Activated gamma-delta T cell (primary cell): ENCODE results near the gene HMCN1.
"Not testable (repeated sequence)": the region's sequence is repeated elsewhere in the genome, so short reads cannot be mapped to it uniquely, and the experiment has no call there.

Experiments
- DNase-seq: peaks from one replicate; lab custom pipeline; 2025; lab: John Stamatoyannopoulos, UW

Gene HMCN1

DNA sequence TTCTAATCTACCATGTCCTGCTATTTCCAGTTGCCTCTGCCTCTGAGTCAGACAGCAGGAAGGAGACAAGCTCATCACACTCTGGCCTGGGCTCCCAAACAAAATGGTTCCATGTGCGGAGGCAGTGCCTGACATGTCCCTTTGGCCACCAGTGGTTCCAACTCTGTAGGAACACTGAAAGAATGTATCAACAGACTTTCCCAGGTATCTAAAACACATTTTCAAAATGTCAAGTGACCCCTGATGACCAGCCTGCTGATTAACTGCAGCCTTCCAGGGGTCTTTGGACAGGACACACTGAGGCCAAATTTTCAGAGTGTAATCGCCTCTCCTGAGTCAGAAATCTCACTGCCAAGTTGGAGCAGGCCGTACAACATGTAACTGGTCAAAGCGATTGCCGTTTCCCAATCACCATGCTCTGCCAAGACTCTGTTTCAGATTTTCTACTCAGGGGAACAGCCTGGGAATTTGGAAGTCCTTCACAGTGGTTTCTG, 468.1 kb downstream of the HMCN1 start:
- no peak for DNase-seq

DNA sequence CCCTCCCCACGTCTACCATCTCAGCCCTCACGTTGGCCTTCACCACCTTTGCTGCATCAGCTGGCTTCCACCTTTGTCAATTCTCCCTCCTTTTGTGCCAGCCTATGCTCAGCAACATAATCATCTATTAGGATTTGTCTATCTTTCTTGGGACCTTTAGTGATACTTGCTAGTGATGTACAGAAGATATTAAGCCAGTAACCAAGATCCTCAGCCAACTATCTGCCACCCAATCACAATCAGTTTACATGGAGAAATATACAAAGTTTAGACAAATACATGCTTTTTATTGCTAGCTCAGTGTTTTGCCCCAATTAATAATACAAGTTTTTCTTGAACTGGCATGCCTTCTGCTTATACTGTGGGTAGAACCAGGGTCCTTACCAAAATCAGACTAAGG, 468.6 kb downstream of the HMCN1 start:
- DNase-seq, result no peak

DNA sequence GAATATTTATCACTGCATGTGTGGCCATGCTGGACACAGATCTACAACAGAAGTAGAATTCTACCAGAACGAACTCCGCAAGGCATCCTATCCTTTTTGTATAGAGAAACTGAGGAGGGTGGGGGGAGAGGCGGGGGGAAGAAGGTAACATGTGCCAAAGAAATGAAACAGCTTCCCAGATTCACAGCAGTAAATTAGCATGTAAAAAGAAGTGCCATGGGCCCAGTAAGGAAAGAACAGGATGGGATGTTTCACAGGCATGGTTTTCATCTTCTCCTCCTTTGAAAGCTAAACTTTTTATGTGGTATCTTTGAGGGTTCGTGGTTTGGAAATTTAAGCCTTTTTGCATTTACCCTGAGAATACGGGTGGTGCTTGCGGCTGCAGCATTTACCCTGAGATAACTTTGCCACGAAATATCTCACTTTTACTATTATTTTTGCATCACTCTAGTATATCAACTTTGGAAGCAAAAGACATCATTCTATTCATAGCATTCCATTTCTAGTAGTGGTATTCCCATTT, 471.9 kb downstream of the HMCN1 start:
- no peak for DNase-seq

DNA sequence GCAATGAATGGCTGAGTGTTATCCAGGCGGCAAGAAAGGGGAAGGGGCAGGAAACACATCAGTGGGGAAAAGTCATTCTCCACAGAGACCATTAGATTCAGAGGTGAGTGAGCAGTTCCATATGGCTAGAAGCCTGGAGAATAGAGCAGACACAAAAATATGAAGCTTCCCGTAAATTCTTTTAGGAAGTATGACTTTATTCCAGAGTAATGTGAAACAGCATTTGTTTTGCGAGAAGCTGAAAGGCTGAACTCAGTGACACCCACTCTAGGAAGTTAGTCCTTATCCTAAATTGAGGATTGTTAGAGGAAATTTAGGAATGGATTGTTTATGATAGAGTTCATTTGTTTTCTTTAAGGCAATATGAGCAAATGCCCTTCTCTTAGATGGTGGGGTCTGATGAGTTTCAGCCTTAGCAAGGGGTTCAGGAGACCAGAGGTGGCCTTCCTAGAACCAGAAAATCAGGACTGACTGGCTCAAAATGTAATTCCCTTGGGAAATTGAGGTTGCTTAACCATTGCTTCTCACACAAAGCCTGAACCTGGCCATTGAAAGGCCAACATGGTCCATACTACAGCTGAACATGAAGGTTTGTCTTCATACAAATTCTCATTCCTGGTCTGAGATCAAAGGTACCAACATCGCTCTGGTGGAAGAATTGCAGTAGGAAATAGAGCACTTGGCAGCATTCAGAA, 473.3 kb downstream of the HMCN1 start:
- DNase-seq, result no peak

- DNase-seq, result no peak
Measured at GRCh38 chr1:186208405-186209129, 474.4 kb downstream of the HMCN1 start.

DNA sequence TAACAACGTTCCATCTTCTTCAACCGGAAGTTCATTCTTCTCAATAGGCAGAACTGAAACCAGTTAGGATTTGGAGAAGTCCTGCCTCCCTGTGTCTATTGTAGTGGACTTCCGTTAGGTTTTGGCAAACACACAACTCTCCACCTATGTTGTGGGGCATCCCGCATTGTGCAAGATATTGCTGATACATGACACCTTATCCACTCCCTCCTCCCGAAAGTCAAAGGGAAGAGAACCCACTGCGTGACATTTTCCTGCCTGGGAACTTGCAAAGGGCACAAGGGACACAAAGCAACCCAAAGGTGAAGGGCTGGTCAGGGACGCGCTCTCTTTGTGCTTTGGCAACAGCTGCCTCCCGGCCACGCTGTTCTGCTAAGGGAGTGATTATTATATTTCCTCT, 476.1 kb downstream of the HMCN1 start:
- DNase-seq, result no peak

- DNase-seq, result not testable (repeated sequence)
Measured at GRCh38 chr1:186211583-186211982, 477.4 kb downstream of the HMCN1 start.

DNA sequence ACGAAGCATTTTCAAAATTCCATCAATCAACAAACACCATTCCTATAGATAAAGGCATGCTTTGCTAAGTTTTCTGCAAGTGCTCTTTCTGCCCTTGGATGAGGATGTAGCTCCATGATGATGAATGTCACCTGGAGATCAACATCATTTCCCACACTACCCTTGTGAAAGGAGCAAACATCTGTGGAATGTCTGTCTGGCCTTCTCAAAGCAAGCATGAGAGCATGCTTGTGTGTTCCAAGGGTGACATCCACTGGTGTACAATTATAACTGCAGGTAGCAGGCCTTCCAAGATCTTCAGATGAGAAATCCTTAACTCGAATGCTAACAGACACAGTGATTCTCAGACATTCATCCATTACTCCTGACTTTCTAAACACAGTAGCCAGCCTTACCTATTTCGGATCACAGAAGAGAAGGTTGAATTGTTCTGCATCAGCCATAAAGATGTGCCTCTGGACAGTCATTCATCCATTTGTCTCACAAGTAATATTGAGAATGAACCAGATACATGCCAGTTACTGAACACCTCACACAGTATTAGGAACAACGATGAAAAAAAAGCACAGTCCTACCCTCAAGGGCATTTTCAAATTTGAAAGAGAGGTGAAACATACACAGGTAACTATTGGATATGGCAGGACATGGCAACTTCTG, 478.5 kb downstream of the HMCN1 start:
- no peak for DNase-seq

GRCh38 chr1:186213225-186213607, 479.0 kb downstream of the HMCN1 start:
- DNase-seq, result no peak

GRCh38 chr1:186214791-186215190, 480.6 kb downstream of the HMCN1 start:
- no peak for DNase-seq

GRCh38 chr1:186215636-186216035, 481.4 kb downstream of the HMCN1 start:
- no peak for DNase-seq

- no peak for DNase-seq
Measured at GRCh38 chr1:186218654-186219352, 484.6 kb downstream of the HMCN1 start.

- no peak for DNase-seq
Measured at GRCh38 chr1:186220067-186220466, 485.9 kb downstream of the HMCN1 start.

DNA sequence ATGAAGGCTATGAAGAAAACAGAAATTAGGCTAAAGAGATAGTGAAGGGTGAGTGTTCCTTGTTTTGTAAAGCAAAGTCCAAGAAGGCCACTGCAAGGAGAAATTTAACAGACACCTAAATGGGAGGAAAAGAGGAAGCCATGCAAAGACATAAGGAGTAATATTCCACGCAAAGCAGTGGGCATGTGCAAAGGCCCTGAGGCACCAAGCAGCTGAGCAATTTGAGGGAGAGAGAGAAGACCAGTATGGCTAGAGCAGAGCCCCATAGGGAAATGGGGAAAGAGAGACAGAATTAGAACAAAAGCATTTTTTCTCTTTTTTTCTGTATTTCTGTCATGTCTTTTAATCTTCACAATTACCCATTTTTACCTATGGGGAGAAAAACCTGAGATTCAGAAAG, 486.7 kb downstream of the HMCN1 start:
- no peak for DNase-seq

- DNase-seq, result no peak
Measured at GRCh38 chr1:186225096-186225495, 490.9 kb downstream of the HMCN1 start.

DNA sequence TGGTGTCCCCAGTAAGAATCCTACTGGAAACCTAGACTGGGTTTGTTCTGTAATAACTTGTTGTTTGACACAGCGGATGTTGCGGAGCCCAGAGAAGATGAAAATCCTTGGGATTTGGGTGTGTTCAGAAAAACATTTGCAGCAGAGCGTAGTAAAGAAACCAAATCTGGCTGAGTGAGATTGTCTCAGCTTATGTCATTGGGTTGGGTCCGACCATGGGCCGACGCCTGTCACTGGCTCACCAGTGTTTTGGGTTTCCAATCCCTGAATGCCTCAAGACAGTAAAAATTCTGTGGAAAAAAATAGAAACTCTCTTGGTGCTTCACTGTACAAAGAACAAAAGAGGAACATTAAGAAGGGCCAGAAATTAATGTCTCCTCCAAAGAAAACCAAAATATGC, 494.6 kb downstream of the HMCN1 start:
- no peak for DNase-seq

- DNase-seq, result no peak
Measured at GRCh38 chr1:186231861-186232436, 497.8 kb downstream of the HMCN1 start.

GRCh38 chr1:186234976-186235686, 500.9 kb downstream of the HMCN1 start:
- no peak for DNase-seq

DNA sequence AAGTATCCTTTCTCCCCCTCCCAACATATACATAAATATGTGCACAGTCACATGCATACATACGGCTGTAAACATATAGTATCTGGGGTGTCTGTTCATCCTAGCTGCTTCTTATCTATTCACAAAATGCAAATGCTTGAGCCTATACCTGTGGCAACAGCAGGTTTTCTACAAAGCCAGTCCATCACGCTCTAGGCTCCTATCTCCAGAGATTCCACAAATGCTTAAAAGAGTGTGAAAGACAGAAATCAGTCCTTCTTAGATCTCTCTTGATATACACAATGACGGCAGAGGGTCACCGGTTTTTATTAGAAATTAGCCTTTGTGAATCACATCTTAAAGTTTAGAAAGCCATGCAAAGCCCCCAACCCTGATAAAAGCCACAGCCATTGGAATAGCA, 501.5 kb downstream of the HMCN1 start:
- DNase-seq, result no peak

DNA sequence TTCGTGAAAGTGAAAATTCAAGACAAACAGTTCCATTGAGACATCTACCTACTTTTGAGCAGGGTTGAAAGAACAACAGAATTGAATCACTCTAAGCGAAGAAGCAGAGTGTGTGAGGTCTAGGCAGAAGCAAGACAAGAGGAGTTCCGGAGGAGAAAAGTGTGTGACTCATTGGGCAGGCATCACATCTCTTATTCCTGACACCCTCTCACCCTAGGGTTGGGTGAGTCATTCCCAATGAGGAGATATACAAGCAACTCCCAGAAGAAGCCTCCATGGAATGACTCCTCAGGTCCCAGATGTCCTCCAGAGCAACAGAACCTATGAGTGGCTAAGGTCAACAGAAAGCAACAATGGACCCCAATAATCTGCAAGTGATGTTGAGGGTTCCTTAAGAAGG, 502.7 kb downstream of the HMCN1 start:
- no peak for DNase-seq

- no peak for DNase-seq
Measured at GRCh38 chr1:186239171-186239570, 505.0 kb downstream of the HMCN1 start.
